K562 (cell line): ENCODE measurements around the gene MCCC2. TPM values are rescaled to one million over a fixed set of nuclear protein-coding genes. Genes with fewer than 3 reads are reported as not detected.

Experiments
- CBX2 ChIP-seq: fragments of 200-600 bp; sonication (generic); IDR thresholded peaks from one replicate; pipeline ENCODE4 v1.6.1; 2012; ENCODE audit warnings: mild to moderate bottlenecking, low read length, inconsistent platforms; ENCODE audit not compliant: insufficient read depth, poor library complexity, severe bottlenecking
- MAFK ChIP-seq: IDR thresholded peaks from 2 replicates; pipeline ENCODE4 v1.6.1; 2011; ENCODE audit warnings: low read length, improper control_type of control experiment
- NRF1 ChIP-seq, 2 experiments: fragments of 450-650 bp; IDR thresholded peaks in 1 of 2; conservative IDR thresholded peaks in 1 of 2; 2 replicates each; pipeline ENCODE4 v1.6.1; 2014; ENCODE audit warnings: mild to moderate bottlenecking in 2 of 2
- TFAM ChIP-seq: fragments of 250-450 bp; sonication (Bioruptor Pico); conservative IDR thresholded peaks from 2 replicates; pipeline ENCODE4 v1.5.0; 2021; ENCODE audit warnings: mild to moderate bottlenecking, moderate library complexity
- ZNF217 ChIP-seq: sonication (generic); formaldehyde crosslinking; IDR thresholded peaks from 2 replicates; pipeline ENCODE4 v1.8.0; 2022; ENCODE audit warnings: mild to moderate bottlenecking, missing genetic modification reagents
- ZNF232 ChIP-seq: sonication (generic); formaldehyde crosslinking; IDR thresholded peaks from 2 replicates; pipeline ENCODE4 v1.8.0; 2022; ENCODE audit warnings: mild to moderate bottlenecking, missing genetic modification reagents
- ZNF561 ChIP-seq: fragments of 450-650 bp; formaldehyde crosslinking; conservative IDR thresholded peaks from 2 replicates; pipeline ENCODE4 v1.4.0; 2020; ENCODE audit warnings: mild to moderate bottlenecking, moderate library complexity
- polyA plus RNA-seq, 8 experiments: library from polyadenylated mRNA; depleted of rRNA in 4 of 8; stranded (reverse) in 5 of 8; unstranded in 3 of 8; fragments of >200 nt; fragmentation: Nextera tagmentation in 2 of 8; fragmentation: Illumina TruSeq in 1 of 8; extraction: Ambion mirVana in 2 of 8; extraction: Trizol in 1 of 8; gene quantifications; 2 replicates each; pipeline versions ENCODE4 v1.2.1 to v1.2.3, GENCODE V29; 2011 to 2014; ENCODE audit warnings: inconsistent platforms in 1 of 8, missing spikeins in 1 of 8
- total RNA-seq, 7 experiments: library from RNA; depleted of rRNA in 6 of 7; stranded (reverse); fragments of >200 nt in 6 of 7; fragmentation: Illumina TruSeq in 2 of 7; extraction: Trizol in 2 of 7; gene quantifications; 2 replicates each; pipeline versions ENCODE4 v1.2.1 to v1.2.3, GENCODE V29; 2011 to 2021; ENCODE audit warnings: low replicate concordance in 1 of 7
- TF ChIP-seq, protein P1 (sequence below): sonication (generic); formaldehyde crosslinking; IDR thresholded peaks from 2 replicates; pipeline ENCODE4 v1.8.1; 2023; ENCODE audit warnings: missing genetic modification reagents, mild to moderate bottlenecking, borderline replicate concordance
- TF ChIP-seq, protein P2 (sequence below), 2 experiments: fragments of 250-450 bp in 1 of 2; fragments of 450-650 bp in 1 of 2; sonication (Bioruptor Pico) in 1 of 2; IDR thresholded peaks; 2 replicates each; pipeline versions ENCODE4 v1.6.1 to v1.8.0; 2016 to 2021; ENCODE audit warnings: mild to moderate bottlenecking in 2 of 2, moderate library complexity in 2 of 2, missing compliant biosample characterization in 1 of 2, missing genetic modification characterization in 1 of 2

The MCCC2 gene
- total and polyA plus RNA-seq, 9 of the 15 experiments (the other 6 are each of a cell fraction or from before 2014, with no cell fraction given) = 17.1 to 77.9 (median 52.5) TPM

DNA sequence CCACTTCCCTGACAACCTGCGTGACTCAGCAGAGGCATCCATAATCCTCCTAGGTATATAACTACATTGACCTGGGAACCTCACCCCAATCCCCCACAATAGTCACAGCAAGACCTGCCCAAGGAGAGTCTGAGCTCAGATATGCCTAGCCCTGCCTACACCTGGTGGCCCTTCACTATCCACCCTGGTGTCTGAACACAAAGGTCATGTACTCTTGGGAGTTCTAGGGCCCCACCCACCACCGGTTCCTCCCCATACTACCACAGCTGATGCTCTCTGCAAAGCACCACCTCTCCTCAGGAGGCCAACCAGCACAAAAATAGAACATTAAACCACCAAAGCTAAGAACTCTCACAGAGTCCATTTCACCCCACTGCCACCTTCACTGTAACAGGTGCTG is 97.2 kb downstream of the MCCC2 start (continued):
- TF ChIP-seq, protein P1, sequence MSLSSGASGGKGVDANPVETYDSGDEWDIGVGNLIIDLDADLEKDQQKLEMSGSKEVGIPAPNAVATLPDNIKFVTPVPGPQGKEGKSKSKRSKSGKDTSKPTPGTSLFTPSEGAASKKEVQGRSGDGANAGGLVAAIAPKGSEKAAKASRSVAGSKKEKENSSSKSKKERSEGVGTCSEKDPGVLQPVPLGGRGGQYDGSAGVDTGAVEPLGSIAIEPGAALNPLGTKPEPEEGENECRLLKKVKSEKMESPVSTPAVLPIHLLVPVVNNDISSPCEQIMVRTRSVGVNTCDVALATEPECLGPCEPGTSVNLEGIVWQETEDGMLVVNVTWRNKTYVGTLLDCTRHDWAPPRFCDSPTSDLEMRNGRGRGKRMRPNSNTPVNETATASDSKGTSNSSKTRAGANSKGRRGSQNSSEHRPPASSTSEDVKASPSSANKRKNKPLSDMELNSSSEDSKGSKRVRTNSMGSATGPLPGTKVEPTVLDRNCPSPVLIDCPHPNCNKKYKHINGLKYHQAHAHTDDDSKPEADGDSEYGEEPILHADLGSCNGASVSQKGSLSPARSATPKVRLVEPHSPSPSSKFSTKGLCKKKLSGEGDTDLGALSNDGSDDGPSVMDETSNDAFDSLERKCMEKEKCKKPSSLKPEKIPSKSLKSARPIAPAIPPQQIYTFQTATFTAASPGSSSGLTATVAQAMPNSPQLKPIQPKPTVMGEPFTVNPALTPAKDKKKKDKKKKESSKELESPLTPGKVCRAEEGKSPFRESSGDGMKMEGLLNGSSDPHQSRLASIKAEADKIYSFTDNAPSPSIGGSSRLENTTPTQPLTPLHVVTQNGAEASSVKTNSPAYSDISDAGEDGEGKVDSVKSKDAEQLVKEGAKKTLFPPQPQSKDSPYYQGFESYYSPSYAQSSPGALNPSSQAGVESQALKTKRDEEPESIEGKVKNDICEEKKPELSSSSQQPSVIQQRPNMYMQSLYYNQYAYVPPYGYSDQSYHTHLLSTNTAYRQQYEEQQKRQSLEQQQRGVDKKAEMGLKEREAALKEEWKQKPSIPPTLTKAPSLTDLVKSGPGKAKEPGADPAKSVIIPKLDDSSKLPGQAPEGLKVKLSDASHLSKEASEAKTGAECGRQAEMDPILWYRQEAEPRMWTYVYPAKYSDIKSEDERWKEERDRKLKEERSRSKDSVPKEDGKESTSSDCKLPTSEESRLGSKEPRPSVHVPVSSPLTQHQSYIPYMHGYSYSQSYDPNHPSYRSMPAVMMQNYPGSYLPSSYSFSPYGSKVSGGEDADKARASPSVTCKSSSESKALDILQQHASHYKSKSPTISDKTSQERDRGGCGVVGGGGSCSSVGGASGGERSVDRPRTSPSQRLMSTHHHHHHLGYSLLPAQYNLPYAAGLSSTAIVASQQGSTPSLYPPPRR (CRISPR knock-in tag) = no peak
- TF ChIP-seq ZNF561 (CRISPR knock-in tag) = no peak
- TF ChIP-seq ZNF217 (CRISPR knock-in tag) = no peak
- TF ChIP-seq CBX2 = no peak
- TF ChIP-seq, protein P2, sequence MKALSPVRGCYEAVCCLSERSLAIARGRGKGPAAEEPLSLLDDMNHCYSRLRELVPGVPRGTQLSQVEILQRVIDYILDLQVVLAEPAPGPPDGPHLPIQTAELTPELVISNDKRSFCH (CRISPR knock-in tag; IDR thresholded peaks at IDR 0.05) = no peak
- TF ChIP-seq, protein P2 (tag; IDR thresholded peaks at IDR 0.05) = no peak
- TF ChIP-seq TFAM (CRISPR knock-in tag) = no peak
- no peak for TF ChIP-seq ZNF232 (CRISPR knock-in tag)
- TF ChIP-seq NRF1 (conservative IDR thresholded peaks at IDR 0.05 in 1 of 2, IDR thresholded peaks at IDR 0.05 in 1 of 2) = no peak
- no peak for TF ChIP-seq MAFK
